ENCODE results near the gene MYO5C.

GRCh38 chr15:52163321-52164190 lies 132.0 kb downstream of the MYO5C start:
- TF ChIP-seq CTCF (conservative IDR thresholded peaks at IDR 0.05; ENCODE audit: low read depth, low read length) (no peak), CEBPB (IDR thresholded peaks at IDR 0.05; ENCODE audit: low read depth, low read length) (no peak), RAD21 (IDR thresholded peaks at IDR 0.05; ENCODE audit: low read length) (no peak), POLR2A (IDR thresholded peaks at IDR 0.05; ENCODE audit: low read depth, low read length) (no peak), NFE2L2 (IDR thresholded peaks at IDR 0.05; ENCODE audit: low read depth, low read length) (no peak), FOS (IDR thresholded peaks at IDR 0.05; ENCODE audit: low read depth, low read length) (no peak)
